ENCODE results near the gene NUDCD3.

Gene NUDCD3

GRCh38 chr7:44470628-44471245 lies 19.7 kb downstream of the NUDCD3 start:
- H3K4me3 ChIP-seq (ENCODE audit: low read depth, low read length) = no peak overlapping the region
- TF ChIP-seq, protein P1, sequence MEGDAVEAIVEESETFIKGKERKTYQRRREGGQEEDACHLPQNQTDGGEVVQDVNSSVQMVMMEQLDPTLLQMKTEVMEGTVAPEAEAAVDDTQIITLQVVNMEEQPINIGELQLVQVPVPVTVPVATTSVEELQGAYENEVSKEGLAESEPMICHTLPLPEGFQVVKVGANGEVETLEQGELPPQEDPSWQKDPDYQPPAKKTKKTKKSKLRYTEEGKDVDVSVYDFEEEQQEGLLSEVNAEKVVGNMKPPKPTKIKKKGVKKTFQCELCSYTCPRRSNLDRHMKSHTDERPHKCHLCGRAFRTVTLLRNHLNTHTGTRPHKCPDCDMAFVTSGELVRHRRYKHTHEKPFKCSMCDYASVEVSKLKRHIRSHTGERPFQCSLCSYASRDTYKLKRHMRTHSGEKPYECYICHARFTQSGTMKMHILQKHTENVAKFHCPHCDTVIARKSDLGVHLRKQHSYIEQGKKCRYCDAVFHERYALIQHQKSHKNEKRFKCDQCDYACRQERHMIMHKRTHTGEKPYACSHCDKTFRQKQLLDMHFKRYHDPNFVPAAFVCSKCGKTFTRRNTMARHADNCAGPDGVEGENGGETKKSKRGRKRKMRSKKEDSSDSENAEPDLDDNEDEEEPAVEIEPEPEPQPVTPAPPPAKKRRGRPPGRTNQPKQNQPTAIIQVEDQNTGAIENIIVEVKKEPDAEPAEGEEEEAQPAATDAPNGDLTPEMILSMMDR (IDR thresholded peaks at IDR 0.05; ENCODE audit: low read depth, low read length, missing control alignments) = no peak
- no peak for DNase-seq (ENCODE audit: low read depth)

DNA sequence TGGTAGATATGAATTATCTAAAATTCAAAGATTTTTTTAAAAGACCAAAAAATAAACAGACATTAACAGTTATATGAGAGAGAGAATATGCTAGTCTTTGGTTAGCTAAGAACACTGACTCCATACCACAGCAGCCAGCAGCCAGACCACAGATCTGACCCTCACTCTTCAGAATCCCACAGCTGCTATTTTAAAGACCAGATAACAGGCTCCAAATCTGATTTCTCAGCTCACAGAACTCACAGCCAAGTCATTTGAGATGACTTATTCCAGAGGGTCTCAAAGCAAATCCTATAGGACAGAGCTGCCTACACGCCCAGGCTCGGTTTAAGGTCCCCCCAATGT lies 20.4 kb downstream of the NUDCD3 start:
- no peak for DNase-seq (ENCODE audit: low read depth)
- TF ChIP-seq, protein P1 (IDR thresholded peaks at IDR 0.05; ENCODE audit: low read depth, low read length, missing control alignments) = no peak
- no peak overlapping the region for H3K4me3 ChIP-seq (ENCODE audit: low read depth, low read length)

DNA sequence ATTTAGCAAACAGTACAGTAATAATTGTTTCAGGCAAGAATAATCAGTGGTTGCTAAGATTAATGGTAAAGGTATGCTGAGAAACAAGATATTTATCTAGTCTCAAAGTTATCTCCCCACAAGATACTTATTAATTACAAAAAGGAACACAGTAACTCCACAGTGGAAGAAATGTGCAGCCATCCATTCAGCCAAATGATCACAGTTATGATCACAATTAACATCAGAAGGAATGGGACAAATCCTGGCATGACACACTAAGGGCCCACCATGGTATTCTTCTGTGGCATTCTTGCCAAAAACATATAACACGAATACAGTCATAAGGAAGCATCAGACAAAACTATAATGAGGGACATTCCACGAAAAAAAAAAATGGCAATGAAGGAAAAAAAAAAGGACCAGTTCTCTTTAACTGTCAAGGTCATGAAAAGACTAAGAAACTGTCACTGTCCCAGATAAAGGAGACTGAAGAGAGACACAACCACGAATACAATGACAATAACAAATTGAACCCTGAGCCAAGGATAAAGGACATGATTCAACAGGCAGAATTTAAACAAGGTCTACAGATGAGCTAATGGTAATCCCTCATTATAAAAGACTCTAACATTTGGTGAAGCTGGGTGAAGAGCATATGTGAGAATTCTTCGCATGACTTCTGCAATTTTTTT lies 20.9 kb downstream of the NUDCD3 start:
- TF ChIP-seq, protein P1 (IDR thresholded peaks at IDR 0.05; ENCODE audit: low read depth, low read length, missing control alignments) = no peak
- no peak overlapping the region for H3K4me3 ChIP-seq (ENCODE audit: low read depth, low read length)
- DNase-seq (ENCODE audit: low read depth) = no peak

- TF ChIP-seq, protein P1 (IDR thresholded peaks at IDR 0.05; ENCODE audit: low read depth, low read length, missing control alignments) = no peak
- DNase-seq (ENCODE audit: low read depth) = no peak
- H3K4me3 ChIP-seq (ENCODE audit: low read depth, low read length) = no peak overlapping the region
Measured at GRCh38 chr7:44467217-44467548, 23.3 kb downstream of the NUDCD3 start.

DNA sequence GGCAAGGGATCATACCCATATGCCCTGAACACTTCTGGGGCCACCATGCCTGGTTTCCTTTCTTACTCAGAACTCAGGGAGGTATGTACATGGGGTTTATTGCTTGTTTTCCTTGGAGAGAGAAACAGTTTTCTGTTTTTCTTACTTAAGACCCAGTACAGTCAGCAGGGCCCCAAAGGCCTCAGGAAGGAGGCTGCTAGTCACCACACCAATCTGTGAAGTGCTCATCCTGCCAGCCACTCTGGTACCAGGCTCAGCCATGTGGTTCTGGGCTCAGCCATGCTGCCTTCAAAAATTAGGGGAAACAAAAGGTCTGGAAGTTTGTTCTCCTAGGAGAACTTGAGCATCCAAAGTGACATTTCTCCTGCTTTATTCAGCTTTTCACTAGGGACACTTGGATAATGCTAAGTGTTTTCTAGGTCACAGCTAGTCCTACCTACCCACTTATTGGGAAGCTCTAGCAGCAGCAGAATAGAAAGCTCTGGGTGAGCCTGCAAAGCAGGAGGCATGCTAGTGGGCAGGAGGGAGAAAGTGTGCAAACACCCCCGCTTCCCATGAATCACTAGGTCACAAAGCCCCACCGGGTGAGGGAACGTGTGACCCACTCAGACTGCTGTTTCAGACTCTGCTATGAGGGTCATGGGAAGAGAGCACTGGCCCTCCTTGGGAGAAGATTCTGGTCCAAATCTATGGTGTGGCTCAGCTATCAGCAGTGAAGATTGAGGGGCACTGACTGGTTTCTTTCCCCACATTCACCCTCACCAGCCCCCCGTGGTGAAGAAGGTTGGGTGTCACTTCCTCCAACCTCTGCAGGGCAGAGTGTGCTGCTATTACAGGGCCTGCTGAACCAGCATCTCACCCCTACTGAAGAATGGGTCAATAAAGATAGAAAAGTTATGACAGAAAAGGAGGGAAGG lies 23.9 kb downstream of the NUDCD3 start:
- no peak overlapping the region for H3K4me3 ChIP-seq (ENCODE audit: low read depth, low read length)
- TF ChIP-seq, protein P1 (IDR thresholded peaks at IDR 0.05; ENCODE audit: low read depth, low read length, missing control alignments) = no peak
- DNase-seq (ENCODE audit: low read depth) = no peak

GRCh38 chr7:44465490-44465889 lies 25.0 kb downstream of the NUDCD3 start:
- no peak overlapping the region for H3K4me3 ChIP-seq (ENCODE audit: low read depth, low read length)
- no peak for DNase-seq (ENCODE audit: low read depth)
- TF ChIP-seq, protein P1 (IDR thresholded peaks at IDR 0.05; ENCODE audit: low read depth, low read length, missing control alignments) = no peak
